B cell (primary cell): ENCODE data around the gene ZNF683. TPM values are rescaled to one million over a fixed set of nuclear protein-coding genes. Genes with fewer than 3 reads are reported as not detected.

Source experiments
- ATAC-seq: fragments of 200-7000 bp; cut with Tn5 transposase; one replicate; pipeline ENCODE4 v1.10.0; 2021; ENCODE audit warnings: low read depth, mild to moderate bottlenecking, moderate number of reproducible peaks, moderate library complexity
- CTCF ChIA-PET: fragments of 350-600 bp; sonication (Branson Sonifier 250); formaldehyde crosslinking; loops from one replicate; lab custom pipeline; 2021; ENCODE audit warnings: antibody characterized with exemption, inconsistent platforms; lab: Charles Lee
- POLR2A ChIA-PET: fragments of 350-600 bp; sonication (Branson Sonifier 250); formaldehyde crosslinking; loops from one replicate; lab custom pipeline; 2021; ENCODE audit warnings: antibody characterized with exemption; lab: Charles Lee
- DNase-seq: peaks from one replicate; pipeline ENCODE4 v3.0.0; 2013
- H2AFZ ChIP-seq: 2 replicates; pipeline ENCODE4 v1.6.1; 2012; ENCODE audit warnings: mild to moderate bottlenecking, low read depth, low read length; ENCODE audit not compliant: insufficient read depth, poor library complexity, severe bottlenecking
- H3K27ac ChIP-seq, 2 donors: 1 replicate in 1 of 2; 2 replicates in 1 of 2; pipeline ENCODE4 v1.5.1; 2012 to 2013; ENCODE audit warnings: low read length in 2 of 2, mild to moderate bottlenecking in 2 of 2, moderate library complexity in 1 of 2
- H3K27me3 ChIP-seq, 4 experiments: fragments of 200-600 bp in 1 of 4; sonication (generic) in 1 of 4; replicated peaks in 1 of 4; 1 replicate in 2 of 4; 2 replicates in 2 of 4; pipeline versions ENCODE4 v1.6.1 to v1.7.0; 2013 to 2016; ENCODE audit warnings: low read length in 3 of 4, mild to moderate bottlenecking in 2 of 4, mixed read lengths in 1 of 4, moderate library complexity in 1 of 4; ENCODE audit not compliant: insufficient read depth in 4 of 4, control insufficient read depth in 3 of 4; ENCODE audit errors: control extremely low read depth in 1 of 4
- H3K36me3 ChIP-seq, 2 experiments: replicated peaks in 1 of 2; 1 replicate in 1 of 2; 2 replicates in 1 of 2; pipeline versions ENCODE4 v1.6.1 to v1.7.1; 2013; ENCODE audit warnings: low read length in 1 of 2; ENCODE audit not compliant: insufficient read depth in 2 of 2, control insufficient read depth in 1 of 2; ENCODE audit errors: control extremely low read depth in 1 of 2, extremely low read depth in 1 of 2
- H3K4me1 ChIP-seq, 2 donors: fragments of 200-600 bp in 1 of 2; sonication (generic) in 1 of 2; 1 replicate in 1 of 2; 2 replicates in 1 of 2; pipeline versions ENCODE4 v1.5.1 to v1.6.1; 2013 to 2017; ENCODE audit warnings: low read length in 2 of 2; ENCODE audit not compliant: control insufficient read depth in 2 of 2, insufficient read depth in 2 of 2
- H3K4me2 ChIP-seq: replicated peaks from 2 replicates; pipeline ENCODE3; 2012; ENCODE audit warnings: mild to moderate bottlenecking, low read depth, low read length; ENCODE audit not compliant: poor library complexity, severe bottlenecking
- H3K4me3 ChIP-seq, 5 experiments: fragments of 200-600 bp in 1 of 5; sonication (generic) in 1 of 5; 1 replicate in 3 of 5; 2 replicates in 2 of 5; pipeline versions ENCODE4 v1.5.1 to v1.7.0; 2011 to 2016; ENCODE audit warnings: low read length in 4 of 5, mild to moderate bottlenecking in 4 of 5, low read depth in 2 of 5, control low read depth in 1 of 5, moderate library complexity in 1 of 5; ENCODE audit not compliant: insufficient read depth in 1 of 5; ENCODE audit errors: control extremely low read depth in 1 of 5, extremely low read depth in 1 of 5
- H3K79me2 ChIP-seq: fragments of 200-600 bp; sonication (generic); one replicate; pipeline ENCODE4 v1.6.0; 2016; ENCODE audit warnings: low read length; ENCODE audit not compliant: control insufficient read depth, insufficient read depth
- H3K9ac ChIP-seq: fragments of 200-600 bp; sonication (generic); 2 replicates; pipeline ENCODE4 v1.6.1; 2017; ENCODE audit warnings: mild to moderate bottlenecking, low read length, moderate library complexity
- H3K9me3 ChIP-seq, 3 donors: one replicate each; pipeline versions ENCODE4 v1.6.1 to v1.7.1; 2013; ENCODE audit warnings: low read length in 2 of 3; ENCODE audit not compliant: control insufficient read depth in 2 of 3, insufficient read depth in 1 of 3; ENCODE audit errors: control extremely low read depth in 1 of 3
- H4K20me1 ChIP-seq: 2 replicates; pipeline ENCODE4 v1.6.0; 2012; ENCODE audit warnings: mild to moderate bottlenecking, low read length; ENCODE audit not compliant: insufficient read depth, control insufficient read depth, poor library complexity, severe bottlenecking
- H3K27ac Mint-ChIP-seq: one replicate; pipeline ENCODE4 v1.8.0; 2021; ENCODE audit warnings: mixed read lengths
- H3K27me3 Mint-ChIP-seq: one replicate; pipeline ENCODE4 v1.8.0; 2021; ENCODE audit warnings: mixed read lengths
- H3K4me1 Mint-ChIP-seq: one replicate; pipeline ENCODE4 v1.8.0; 2021; ENCODE audit warnings: mixed read lengths
- H3K4me3 Mint-ChIP-seq: one replicate; pipeline ENCODE4 v1.8.0; 2021; ENCODE audit warnings: mixed read lengths
- H3K9me3 Mint-ChIP-seq: one replicate; pipeline ENCODE4 v1.8.0; 2022; ENCODE audit warnings: mixed read lengths; ENCODE audit not compliant: insufficient read depth
- EZH2 ChIP-seq: IDR thresholded peaks from 2 replicates; pipeline ENCODE4 v1.6.1; 2012; ENCODE audit warnings: borderline replicate concordance, low read depth, mild to moderate bottlenecking, moderate library complexity, low read length; ENCODE audit not compliant: insufficient read depth, poor library complexity, severe bottlenecking
- WGBS: methylation state at CpG from one replicate; pipeline ENCODE4 v1.1.5; 2013; ENCODE audit warnings: missing lambda C conversion rate; ENCODE audit not compliant: insufficient coverage; 5-methylcytosine and 5-hydroxymethylcytosine counted together
- intact Hi-C: fragments of 100-400 bp; cut with micrococcal nuclease; formaldehyde crosslinking; loops from one replicate; pipeline ENCODE4 v1.10.0; 2022
- polyA plus RNA-seq: library from polyadenylated mRNA; depleted of rRNA; stranded (reverse); fragments of >200 nt; gene quantifications from 2 replicates; pipeline ENCODE4 v1.2.3, GENCODE V29; 2012
- total RNA-seq, 2 donors: library from RNA; stranded (reverse); fragments of 120-200 nt in 1 of 2; gene quantifications; 1 replicate in 1 of 2; 2 replicates in 1 of 2; pipeline versions ENCODE4 v1.2.3 to v1.2.4, GENCODE V29; 2013 to 2022
- TF ChIP-seq, protein P1 (sequence below): fragments of 200-600 bp; IDR thresholded peaks from one replicate; pipeline ENCODE4 v1.8.0; 2022; ENCODE audit warnings: antibody characterized with exemption, mild to moderate bottlenecking

Gene ZNF683
- total and polyA plus RNA-seq, 2 donors (not counting 1 experiment from before 2014, with no cell fraction given): 0.45 to 0.67 TPM

DNA sequence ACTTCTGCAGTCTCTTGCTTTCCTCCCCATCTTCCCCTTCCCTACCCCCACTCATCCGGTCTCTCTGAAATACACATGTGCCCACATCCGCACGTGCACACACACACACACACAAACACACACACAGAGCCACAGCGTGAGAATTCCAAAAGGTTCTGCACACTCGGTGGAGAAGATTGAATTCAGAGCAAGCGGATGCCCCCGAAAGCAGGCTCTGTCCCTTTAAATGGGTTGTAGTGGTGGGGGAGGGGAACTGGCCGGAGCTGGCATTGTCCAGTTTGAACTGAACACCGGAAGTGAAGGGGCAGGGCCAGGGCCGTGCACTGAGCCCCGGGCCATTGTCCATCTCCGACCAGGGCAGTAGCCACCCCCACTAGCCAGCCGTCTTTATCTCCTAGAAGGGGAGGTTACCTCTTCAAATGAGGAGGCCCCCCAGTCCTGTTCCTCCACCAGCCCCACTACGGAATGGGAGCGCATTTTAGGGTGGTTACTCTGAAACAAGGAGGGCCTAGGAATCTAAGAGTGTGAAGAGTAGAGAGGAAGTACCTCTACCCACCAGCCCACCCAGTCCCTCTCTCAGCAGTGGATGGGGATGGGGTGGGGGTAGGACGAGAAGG lies 36.7 kb upstream of the ZNF683 start:
- H3K79me2 ChIP-seq: no peaks in the 10 kb centered on the region
- H3K4me3 ChIP-seq: no peak overlapping the region
- H3K36me3 ChIP-seq: no peaks in the 10 kb centered on the region
- DNase-seq (no peak), ATAC-seq (no peak)
- peak overlapping the region; percentile 3 for H3K9ac ChIP-seq
- no peak overlapping the region for H3K4me3 Mint-ChIP-seq
- 4% methylated on average over 7 of the region's 16 CpGs for WGBS
- peaks cover 0 to 57% (median 38%) of the 10 kb centered on the region in 4 experiments for H3K27me3 ChIP-seq
- intact Hi-C loops: loop anchor here (2.0 kb wide), 2 partner anchors 64 to 298 kb away; partner anchors contain the start of genes HMGN2 and PDIK1L
- H3K9me3 Mint-ChIP-seq: no peaks in the 10 kb centered on the region
- H3K9me3 ChIP-seq: peaks cover 0 to 34% (median 0%) of the 10 kb centered on the region in 3 donors
- TF ChIP-seq, protein P1, sequence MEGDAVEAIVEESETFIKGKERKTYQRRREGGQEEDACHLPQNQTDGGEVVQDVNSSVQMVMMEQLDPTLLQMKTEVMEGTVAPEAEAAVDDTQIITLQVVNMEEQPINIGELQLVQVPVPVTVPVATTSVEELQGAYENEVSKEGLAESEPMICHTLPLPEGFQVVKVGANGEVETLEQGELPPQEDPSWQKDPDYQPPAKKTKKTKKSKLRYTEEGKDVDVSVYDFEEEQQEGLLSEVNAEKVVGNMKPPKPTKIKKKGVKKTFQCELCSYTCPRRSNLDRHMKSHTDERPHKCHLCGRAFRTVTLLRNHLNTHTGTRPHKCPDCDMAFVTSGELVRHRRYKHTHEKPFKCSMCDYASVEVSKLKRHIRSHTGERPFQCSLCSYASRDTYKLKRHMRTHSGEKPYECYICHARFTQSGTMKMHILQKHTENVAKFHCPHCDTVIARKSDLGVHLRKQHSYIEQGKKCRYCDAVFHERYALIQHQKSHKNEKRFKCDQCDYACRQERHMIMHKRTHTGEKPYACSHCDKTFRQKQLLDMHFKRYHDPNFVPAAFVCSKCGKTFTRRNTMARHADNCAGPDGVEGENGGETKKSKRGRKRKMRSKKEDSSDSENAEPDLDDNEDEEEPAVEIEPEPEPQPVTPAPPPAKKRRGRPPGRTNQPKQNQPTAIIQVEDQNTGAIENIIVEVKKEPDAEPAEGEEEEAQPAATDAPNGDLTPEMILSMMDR: no peak
- TF ChIP-seq EZH2: no peak
- H3K27ac Mint-ChIP-seq: no peak overlapping the region
- ChIA-PET CTCF (interaction anchor here (1.0 to 1.3 kb wide), 2 partner anchors 8 to 87 kb away, joined by 4 read pairs; no protein-coding TSS in a partner anchor), POLR2A (no interaction called here)
- no peaks in the 10 kb centered on the region for H4K20me1 ChIP-seq
- H3K4me1 ChIP-seq: peaks cover 17 to 18% of the 10 kb centered on the region in 2 donors
- no peak overlapping the region for H2AFZ ChIP-seq
- peaks cover 62% of the 10 kb centered on the region for H3K27me3 Mint-ChIP-seq
- H3K27ac ChIP-seq: no peak overlapping the region
- H3K4me1 Mint-ChIP-seq: peaks cover 15% of the 10 kb centered on the region
- peak overlapping the region; percentile 60 for H3K4me2 ChIP-seq

DNA sequence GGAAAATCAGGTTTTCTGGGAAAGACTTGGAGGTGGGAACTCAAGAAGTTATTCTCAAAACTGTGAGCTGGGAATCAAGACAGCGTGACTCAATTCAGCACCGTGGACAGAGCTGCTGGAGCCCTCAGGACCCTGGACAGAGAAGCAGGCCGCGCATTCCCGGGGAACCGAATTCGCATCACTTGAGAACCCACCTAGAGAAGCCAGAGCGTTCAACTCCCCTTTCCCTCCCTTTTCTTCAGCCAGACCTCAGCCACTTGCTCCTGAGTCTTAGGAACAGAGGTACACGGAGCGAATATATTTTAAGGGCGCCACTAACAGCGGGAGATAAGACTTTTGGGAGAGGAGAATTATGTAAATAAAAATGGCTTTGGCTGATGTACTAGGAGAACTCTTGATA lies 36.1 kb upstream of the ZNF683 start:
- Mint-ChIP-seq H3K27me3 (peaks cover 63% of the 10 kb centered on the region), H3K4me3 (no peak overlapping the region), H3K9me3 (no peaks in the 10 kb centered on the region), H3K4me1 (peaks cover 15% of the 10 kb centered on the region), H3K27ac (peak overlapping the region; percentile 41)
- Histone ChIP-seq H3K9ac (no peak overlapping the region), H3K79me2 (no peaks in the 10 kb centered on the region), H2AFZ (no peak overlapping the region), H3K4me2 (peak overlapping the region; percentile 60), H3K9me3 (peaks cover 0 to 34% (median 0%) of the 10 kb centered on the region in 3 donors), H3K4me3 (no peak overlapping the region), H3K36me3 (no peaks in the 10 kb centered on the region), H3K27ac (no peak overlapping the region), H3K4me1 (peaks cover 17 to 18% of the 10 kb centered on the region in 2 donors), H4K20me1 (no peaks in the 10 kb centered on the region), H3K27me3 (peaks cover 0 to 55% (median 36%) of the 10 kb centered on the region in 4 experiments)
- DNase-seq: peak; percentile 85
- intact Hi-C loops: loop anchor here (1.0 to 2.0 kb wide), 4 partner anchors 24 to 298 kb away; partner anchors contain the start of genes CEP85, DHDDS, HMGN2 and PDIK1L
- TF ChIP-seq EZH2: no peak
- TF ChIP-seq, protein P1: no peak
- WGBS: 8% methylated on average over 12 of the region's 12 CpGs
- CTCF ChIA-PET: interaction anchor here (0.6 to 1.3 kb wide), 4 partner anchors 9 to 87 kb away, joined by 3 to 4 read pairs (median 4); partner anchors contain the start of gene DHDDS
- peak; percentile 92 for ATAC-seq
- POLR2A ChIA-PET: interaction anchor here (1.2 kb wide), 1 partner anchor 86 kb away, joined by 3 read pairs; no protein-coding TSS in a partner anchor
